Ishikawa (cell line): ENCODE results near the gene BACH2.
A peak's percentile ranks its signal among the peaks of the same experiment; 100 is the strongest.

ENCODE experiments used
- CEBPB ChIP-seq: IDR thresholded peaks from 2 replicates; pipeline ENCODE4 v1.6.1; 2012
- CREB1 ChIP-seq: IDR thresholded peaks from 2 replicates; pipeline ENCODE4 v1.6.1; 2012; ENCODE audit warnings: low read depth
- EGR1 ChIP-seq: IDR thresholded peaks from 2 replicates; pipeline ENCODE4 v1.6.1; 2012
- EP300 ChIP-seq: IDR thresholded peaks from 2 replicates; pipeline ENCODE4 v1.6.1; 2012; ENCODE audit warnings: borderline replicate concordance
- FOXM1 ChIP-seq: IDR thresholded peaks from 2 replicates; pipeline ENCODE4 v1.6.1; 2012; ENCODE audit warnings: low read depth, borderline replicate concordance
- MAX ChIP-seq: IDR thresholded peaks from 2 replicates; pipeline ENCODE4 v1.6.1; 2012
- NFIC ChIP-seq: IDR thresholded peaks from 2 replicates; pipeline ENCODE4 v1.6.1; 2012
- RAD21 ChIP-seq: IDR thresholded peaks from 2 replicates; pipeline ENCODE4 v1.6.1; 2012; ENCODE audit warnings: low read depth
- REST ChIP-seq: IDR thresholded peaks from 2 replicates; pipeline ENCODE4 v1.6.1; 2012; ENCODE audit warnings: low read depth, mild to moderate bottlenecking
- TAF1 ChIP-seq: IDR thresholded peaks from 2 replicates; pipeline ENCODE4 v1.6.1; 2012; ENCODE audit warnings: low read depth, mild to moderate bottlenecking
- TCF12 ChIP-seq: IDR thresholded peaks from 2 replicates; pipeline ENCODE4 v1.6.1; 2012; ENCODE audit warnings: low read depth
- TEAD4 ChIP-seq: IDR thresholded peaks from 2 replicates; pipeline ENCODE4 v1.6.1; 2012
- USF1 ChIP-seq: IDR thresholded peaks from 2 replicates; pipeline ENCODE4 v1.6.1; 2012
- YY1 ChIP-seq: IDR thresholded peaks from 2 replicates; pipeline ENCODE4 v1.6.1; 2012; ENCODE audit warnings: low read depth
- ZBTB7A ChIP-seq: IDR thresholded peaks from 2 replicates; pipeline ENCODE4 v1.6.1; 2012; ENCODE audit warnings: low read depth

Gene BACH2

GRCh38 chr6:90098001-90098531, 198.6 kb downstream of the BACH2 start:
- TF ChIP-seq CEBPB (no peak), MAX (0 out of 2 replicates have a peak, but pooled peaks have one; percentile 4), TCF12 (peak; percentile 55; the same call in 1 of the 2 replicates), USF1 (no peak), RAD21 (peak; percentile 41), TEAD4 (peak; percentile 35; the same call in 1 of the 2 replicates), REST (no peak), CREB1 (no peak), TAF1 (no peak), ZBTB7A (no peak), NFIC (peak; percentile 62), FOXM1 (0 out of 2 replicates have a peak, but pooled peaks have one; percentile 7), EP300 (peak; percentile 68), EGR1 (no peak)

GRCh38 chr6:90097356-90097755, 199.3 kb downstream of the BACH2 start:
- TF ChIP-seq TCF12: no peak
- TF ChIP-seq MAX: no peak
- no peak for TF ChIP-seq FOXM1
- no peak for TF ChIP-seq NFIC
- TF ChIP-seq CREB1: no peak
- TF ChIP-seq EP300: no peak
- TF ChIP-seq RAD21: no peak
- TF ChIP-seq REST: no peak
- no peak for TF ChIP-seq TEAD4
- no peak for TF ChIP-seq ZBTB7A
- no peak for TF ChIP-seq EGR1

GRCh38 chr6:90096818-90097217, 199.8 kb downstream of the BACH2 start:
- TF ChIP-seq CEBPB: no peak
- no peak for TF ChIP-seq ZBTB7A
- no peak for TF ChIP-seq TCF12
- no peak for TF ChIP-seq RAD21
- no peak for TF ChIP-seq NFIC

GRCh38 chr6:90095788-90096187, 200.9 kb downstream of the BACH2 start:
- TF ChIP-seq CREB1 (no peak), USF1 (no peak), FOXM1 (no peak), RAD21 (no peak), ZBTB7A (no peak), YY1 (no peak), TCF12 (no peak), CEBPB (no peak), NFIC (no peak), TAF1 (no peak), EGR1 (no peak), MAX (no peak), EP300 (no peak)

GRCh38 chr6:90095145-90095544, 201.5 kb downstream of the BACH2 start:
- TF ChIP-seq CEBPB (no peak), RAD21 (no peak), EGR1 (no peak), ZBTB7A (no peak), YY1 (no peak)

- TF ChIP-seq REST: peak; percentile 45; the same call in 1 of the 2 replicates
- no peak for TF ChIP-seq MAX
Measured at GRCh38 chr6:90093558-90094073, 203.0 kb downstream of the BACH2 start.
